ENCODE data around the gene SOX8. TPM values are rescaled to one million over a fixed set of nuclear protein-coding genes. Genes with fewer than 3 reads are reported as not detected.

SOX8 gene
- 49.4 TPM for total RNA-seq

GRCh38 chr16:981695-982144, at the start of gene SOX8:
TSS of gene SOX8 (plus strand) at chr16:981770. CDS start at chr16:981923, 153 bp downstream.

GRCh38 chr16:970766-971581, 10.6 kb upstream of the SOX8 start, which contains the start of gene LMF1:
TSS of gene LMF1 (minus strand) at chr16:970984. CDS start at chr16:970980, 4 bp downstream.

Other genes with a start within 250 kb of the SOX8 start
- 51.4 TPM for gene CIAO3, start 240.8 kb upstream of the SOX8 start, total RNA-seq
- gene MSLN, start 221.0 kb upstream of the SOX8 start, total RNA-seq, result not detected
- gene RPUSD1, start 193.4 kb upstream of the SOX8 start, total RNA-seq, result 13.6 TPM
- gene CHTF18, start 193.2 kb upstream of the SOX8 start, total RNA-seq, result 7.2 TPM
- not detected for gene GNG13, start 181.0 kb upstream of the SOX8 start, total RNA-seq
- 13.4 TPM for gene LMF1, start 10.8 kb upstream of the SOX8 start, total RNA-seq
- 0.23 TPM for gene SSTR5, start 91.0 kb downstream of the SOX8 start, total RNA-seq
- not detected for gene C1QTNF8, start 114.5 kb downstream of the SOX8 start, total RNA-seq
- 24.7 TPM for gene CACNA1H, start 171.3 kb downstream of the SOX8 start, total RNA-seq
- gene TPSG1, start 243.5 kb downstream of the SOX8 start, total RNA-seq, result not detected
- 0.46 TPM for gene TPSB2, start 248.4 kb downstream of the SOX8 start, total RNA-seq